ENCODE results near the gene HBB. TPM values are rescaled to one million over a fixed set of nuclear protein-coding genes. Genes with fewer than 3 reads are reported as not detected.

The HBB gene
- total RNA-seq = not detected in 2 replicates

DNA sequence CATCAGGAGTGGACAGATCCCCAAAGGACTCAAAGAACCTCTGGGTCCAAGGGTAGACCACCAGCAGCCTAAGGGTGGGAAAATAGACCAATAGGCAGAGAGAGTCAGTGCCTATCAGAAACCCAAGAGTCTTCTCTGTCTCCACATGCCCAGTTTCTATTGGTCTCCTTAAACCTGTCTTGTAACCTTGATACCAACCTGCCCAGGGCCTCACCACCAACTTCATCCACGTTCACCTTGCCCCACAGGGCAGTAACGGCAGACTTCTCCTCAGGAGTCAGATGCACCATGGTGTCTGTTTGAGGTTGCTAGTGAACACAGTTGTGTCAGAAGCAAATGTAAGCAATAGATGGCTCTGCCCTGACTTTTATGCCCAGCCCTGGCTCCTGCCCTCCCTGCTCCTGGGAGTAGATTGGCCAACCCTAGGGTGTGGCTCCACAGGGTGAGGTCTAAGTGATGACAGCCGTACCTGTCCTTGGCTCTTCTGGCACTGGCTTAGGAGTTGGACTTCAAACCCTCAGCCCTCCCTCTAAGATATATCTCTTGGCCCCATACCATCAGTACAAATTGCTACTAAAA is at the start of gene HBB:
Gene HBB, minus strand, starts transcription at position 340 of the 579 bp plus-strand sequence. Its CDS starts 50 bp downstream, at position 290.

GRCh38 chr11:5269715-5270147 is 42.9 kb upstream of the HBB start, which contains the start of gene HBE1:
Gene HBE1 (minus strand): TSS chr11:5269945. CDS start chr11:5269890, 55 bp downstream.

DNA sequence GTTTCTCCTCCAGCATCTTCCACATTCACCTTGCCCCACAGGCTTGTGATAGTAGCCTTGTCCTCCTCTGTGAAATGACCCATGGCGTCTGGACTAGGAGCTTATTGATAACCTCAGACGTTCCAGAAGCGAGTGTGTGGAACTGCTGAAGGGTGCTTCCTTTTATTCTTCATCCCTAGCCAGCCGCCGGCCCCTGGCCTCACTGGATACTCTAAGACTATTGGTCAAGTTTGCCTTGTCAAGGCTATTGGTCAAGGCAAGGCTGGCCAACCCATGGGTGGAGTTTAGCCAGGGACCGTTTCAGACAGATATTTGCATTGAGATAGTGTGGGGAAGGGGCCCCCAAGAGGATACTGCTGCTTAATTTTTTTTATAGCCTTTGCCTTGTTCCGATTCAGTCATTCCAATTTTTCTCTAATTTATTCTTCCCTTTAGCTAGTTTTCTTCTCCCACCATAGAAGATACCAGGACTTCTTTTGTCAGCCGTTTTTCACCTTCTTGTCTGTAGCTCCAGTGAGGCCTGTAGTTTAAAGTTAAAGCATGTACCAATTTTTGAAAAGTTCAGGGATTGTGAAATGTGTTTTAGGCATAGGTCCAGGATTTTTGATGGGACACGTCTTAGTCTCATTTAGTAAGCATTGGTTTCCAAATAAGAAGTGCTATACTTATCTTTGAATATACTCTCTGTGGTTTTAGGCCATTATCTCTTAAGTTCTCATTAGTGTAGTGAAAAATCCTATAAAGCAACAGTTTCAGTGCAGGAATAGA is 28.0 kb upstream of the HBB start, which contains the start of gene HBG2:
Gene HBG2, minus strand, starts transcription at position 136 of the 768 bp plus-strand sequence. Its CDS starts 53 bp downstream, at position 83.

GRCh38 chr11:5249807-5250396 is 23.0 kb upstream of the HBB start, which contains the start of gene HBG1:
Gene HBG1 (minus strand): TSS chr11:5249857. CDS start chr11:5249804, 53 bp downstream.

DNA sequence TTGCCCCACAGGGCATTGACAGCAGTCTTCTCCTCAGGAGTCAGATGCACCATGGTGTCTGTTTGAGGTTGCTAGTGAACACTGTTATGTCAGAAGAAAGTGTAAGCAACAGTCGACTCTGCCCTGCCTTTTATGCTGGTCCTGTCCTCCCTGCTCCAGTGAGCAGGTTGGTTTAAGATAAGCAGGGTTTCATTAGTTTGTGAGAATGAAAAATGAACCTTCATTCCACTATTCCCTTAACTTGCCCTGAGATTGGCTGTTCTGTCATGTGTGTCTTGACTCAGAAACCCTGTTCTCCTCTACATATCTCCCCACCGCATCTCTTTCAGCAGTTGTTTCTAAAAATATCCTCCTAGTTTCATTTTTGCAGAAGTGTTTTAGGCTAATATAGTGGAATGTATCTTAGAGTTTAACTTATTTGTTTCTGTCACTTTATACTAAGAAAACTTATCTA is 7.5 kb upstream of the HBB start, which contains the start of gene HBD:
Gene HBD, minus strand, starts transcription at position 103 of the 454 bp plus-strand sequence. Its CDS starts 50 bp downstream, at position 53.

GRCh38 chr11:5200582-5200981 is 26.3 kb downstream of the HBB start, which contains the start of gene OR51V1:
Gene OR51V1 (minus strand): TSS chr11:5200682. CDS start chr11:5200682, 0 bp downstream.

Other genes starting within 250 kb of the HBB start
- not detected in 2 replicates for gene OR51L1, start 232.2 kb downstream of the HBB start, total RNA-seq
- not detected in 2 replicates for gene OR52J3, start 180.5 kb downstream of the HBB start, total RNA-seq
- gene OR52E2, start 167.4 kb downstream of the HBB start, total RNA-seq = not detected in 2 replicates
- not detected in 2 replicates for gene OR52E1, start 157.5 kb downstream of the HBB start, total RNA-seq
- not detected in 2 replicates for gene OR52A5, start 88.7 kb downstream of the HBB start, total RNA-seq
- not detected in 2 replicates for gene OR52A1, start 72.3 kb downstream of the HBB start, total RNA-seq
- gene OR51V1, start 26.4 kb downstream of the HBB start, total RNA-seq = not detected in 2 replicates
- gene HBD, start 7.4 kb upstream of the HBB start, total RNA-seq = not detected in 2 replicates
- not detected in 2 replicates for gene HBG1, start 22.8 kb upstream of the HBB start, total RNA-seq
- gene HBG2, start 27.7 kb upstream of the HBB start, total RNA-seq = not detected in 2 replicates
- not detected in 2 replicates for gene HBE1, start 42.9 kb upstream of the HBB start, total RNA-seq
- gene OR51B4, start 74.9 kb upstream of the HBB start, total RNA-seq = not detected in 2 replicates
- not detected in 2 replicates for gene OR51B2, start 97.2 kb upstream of the HBB start, total RNA-seq
- 0.11 and 0.26 TPM in 2 replicates for gene OR51B5, start 116.5 kb upstream of the HBB start, total RNA-seq
- not detected in 2 replicates for gene OR51B6, start 124.4 kb upstream of the HBB start, total RNA-seq
- not detected in 2 replicates for gene OR51M1, start 156.7 kb upstream of the HBB start, total RNA-seq
- not detected in 2 replicates for gene OR51Q1, start 195.0 kb upstream of the HBB start, total RNA-seq
- 0.22 TPM in 1 of 2 replicates, not detected in the other for gene OR51I1, start 214.4 kb upstream of the HBB start, total RNA-seq
- gene OR51I2, start 222.3 kb upstream of the HBB start, total RNA-seq = not detected in 2 replicates

Measured in articular chondrocyte of knee joint (primary cell).